Erythroblast (primary cell): Measurements from ENCODE around the gene EXOC7.

Experiments used
- GATA1 ChIP-seq: IDR thresholded peaks from 2 replicates; pipeline ENCODE4 v1.6.1; 2011; ENCODE audit warnings: low read depth, mild to moderate bottlenecking, control low read depth, low read length, moderate library complexity
- POLR2A ChIP-seq: IDR thresholded peaks from 2 replicates; pipeline ENCODE4 v1.6.1; 2011; ENCODE audit warnings: mild to moderate bottlenecking, low read length

DNA sequence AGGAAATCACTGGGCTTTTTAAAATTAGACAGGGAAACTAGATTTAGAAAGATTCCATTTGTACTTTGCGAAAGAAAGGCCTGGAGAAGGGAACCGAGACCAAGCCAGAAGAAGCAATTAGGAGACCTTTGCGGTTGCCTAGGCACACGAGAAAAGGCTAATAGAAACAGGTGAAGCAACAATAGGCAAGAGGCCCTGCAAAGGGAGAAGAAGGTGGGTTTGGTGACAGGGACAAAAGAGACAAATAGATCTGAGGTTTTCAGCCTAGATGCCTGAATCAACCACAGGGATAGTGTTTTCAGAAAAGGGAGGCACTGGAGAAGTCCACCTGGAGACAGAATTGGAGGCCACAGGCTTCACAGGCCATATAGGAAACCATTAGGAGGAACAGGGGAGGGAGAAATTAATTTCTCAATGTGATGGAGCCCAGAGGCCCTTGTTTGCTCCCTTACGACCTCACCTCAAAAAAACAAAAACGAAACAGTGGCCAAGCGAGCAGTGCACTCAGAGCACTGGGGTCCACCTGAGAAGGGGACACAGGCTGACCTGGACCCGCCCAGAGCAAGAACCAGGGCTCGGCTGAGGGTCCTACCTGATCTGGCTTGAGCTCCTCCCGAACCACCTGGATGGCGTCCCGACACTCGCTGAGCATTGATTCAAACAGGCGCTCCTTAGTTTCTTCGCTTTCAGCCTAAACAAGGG, 53.6 kb downstream of the EXOC7 start:
- TF ChIP-seq POLR2A (no peak), GATA1 (no peak)
